K562 (cell line): Measurements from ENCODE around the gene TRIP12. TPM values are rescaled to one million over a fixed set of nuclear protein-coding genes. Genes with fewer than 3 reads are reported as not detected.

Experiments
- L3MBTL2 ChIP-seq: fragments of 450-650 bp; IDR thresholded peaks from 2 replicates; pipeline ENCODE4 v1.6.1; 2016; ENCODE audit warnings: mild to moderate bottlenecking, moderate library complexity
- ZNF239 ChIP-seq: fragments of 250-450 bp; sonication (Bioruptor Pico); IDR thresholded peaks from 2 replicates; pipeline ENCODE4 v1.4.0; 2020; ENCODE audit warnings: mild to moderate bottlenecking
- ZNF561 ChIP-seq: fragments of 450-650 bp; formaldehyde crosslinking; conservative IDR thresholded peaks from 2 replicates; pipeline ENCODE4 v1.4.0; 2020; ENCODE audit warnings: mild to moderate bottlenecking, moderate library complexity
- ZNF785 ChIP-seq: fragments of 250-450 bp; sonication (Bioruptor Pico); IDR thresholded peaks from 2 replicates; pipeline ENCODE4 v1.4.0; 2020; ENCODE audit warnings: mild to moderate bottlenecking
- polyA plus RNA-seq, 8 experiments: library from polyadenylated mRNA; depleted of rRNA in 4 of 8; stranded (reverse) in 5 of 8; unstranded in 3 of 8; fragments of >200 nt; fragmentation: Nextera tagmentation in 2 of 8; fragmentation: Illumina TruSeq in 1 of 8; extraction: Ambion mirVana in 2 of 8; extraction: Trizol in 1 of 8; gene quantifications; 2 replicates each; pipeline versions ENCODE4 v1.2.1 to v1.2.3, GENCODE V29; 2011 to 2014; ENCODE audit warnings: inconsistent platforms in 1 of 8, missing spikeins in 1 of 8
- total RNA-seq, 7 experiments: library from RNA; depleted of rRNA in 6 of 7; stranded (reverse); fragments of >200 nt in 6 of 7; fragmentation: Illumina TruSeq in 2 of 7; extraction: Trizol in 2 of 7; gene quantifications; 2 replicates each; pipeline versions ENCODE4 v1.2.1 to v1.2.3, GENCODE V29; 2011 to 2021; ENCODE audit warnings: low replicate concordance in 1 of 7
- TF ChIP-seq, protein P1 (sequence below): sonication (generic); formaldehyde crosslinking; IDR thresholded peaks from 2 replicates; pipeline ENCODE4 v1.8.0; 2022; ENCODE audit warnings: mild to moderate bottlenecking, missing genetic modification reagents

Gene TRIP12
- total and polyA plus RNA-seq, 9 of the 15 experiments (the other 6 are each of a cell fraction or from before 2014, with no cell fraction given) = 15.2 to 131 (median 80.1) TPM

GRCh38 chr2:229714736-229715541 lies 206.9 kb downstream of the TRIP12 start (continued):
- TF ChIP-seq, protein P1, sequence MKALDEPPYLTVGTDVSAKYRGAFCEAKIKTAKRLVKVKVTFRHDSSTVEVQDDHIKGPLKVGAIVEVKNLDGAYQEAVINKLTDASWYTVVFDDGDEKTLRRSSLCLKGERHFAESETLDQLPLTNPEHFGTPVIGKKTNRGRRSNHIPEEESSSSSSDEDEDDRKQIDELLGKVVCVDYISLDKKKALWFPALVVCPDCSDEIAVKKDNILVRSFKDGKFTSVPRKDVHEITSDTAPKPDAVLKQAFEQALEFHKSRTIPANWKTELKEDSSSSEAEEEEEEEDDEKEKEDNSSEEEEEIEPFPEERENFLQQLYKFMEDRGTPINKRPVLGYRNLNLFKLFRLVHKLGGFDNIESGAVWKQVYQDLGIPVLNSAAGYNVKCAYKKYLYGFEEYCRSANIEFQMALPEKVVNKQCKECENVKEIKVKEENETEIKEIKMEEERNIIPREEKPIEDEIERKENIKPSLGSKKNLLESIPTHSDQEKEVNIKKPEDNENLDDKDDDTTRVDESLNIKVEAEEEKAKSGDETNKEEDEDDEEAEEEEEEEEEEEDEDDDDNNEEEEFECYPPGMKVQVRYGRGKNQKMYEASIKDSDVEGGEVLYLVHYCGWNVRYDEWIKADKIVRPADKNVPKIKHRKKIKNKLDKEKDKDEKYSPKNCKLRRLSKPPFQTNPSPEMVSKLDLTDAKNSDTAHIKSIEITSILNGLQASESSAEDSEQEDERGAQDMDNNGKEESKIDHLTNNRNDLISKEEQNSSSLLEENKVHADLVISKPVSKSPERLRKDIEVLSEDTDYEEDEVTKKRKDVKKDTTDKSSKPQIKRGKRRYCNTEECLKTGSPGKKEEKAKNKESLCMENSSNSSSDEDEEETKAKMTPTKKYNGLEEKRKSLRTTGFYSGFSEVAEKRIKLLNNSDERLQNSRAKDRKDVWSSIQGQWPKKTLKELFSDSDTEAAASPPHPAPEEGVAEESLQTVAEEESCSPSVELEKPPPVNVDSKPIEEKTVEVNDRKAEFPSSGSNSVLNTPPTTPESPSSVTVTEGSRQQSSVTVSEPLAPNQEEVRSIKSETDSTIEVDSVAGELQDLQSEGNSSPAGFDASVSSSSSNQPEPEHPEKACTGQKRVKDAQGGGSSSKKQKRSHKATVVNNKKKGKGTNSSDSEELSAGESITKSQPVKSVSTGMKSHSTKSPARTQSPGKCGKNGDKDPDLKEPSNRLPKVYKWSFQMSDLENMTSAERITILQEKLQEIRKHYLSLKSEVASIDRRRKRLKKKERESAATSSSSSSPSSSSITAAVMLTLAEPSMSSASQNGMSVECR (CRISPR knock-in tag) = peak; percentile 56; the same call in 1 of the 2 replicates
- TF ChIP-seq L3MBTL2 = no peak
- no peak for TF ChIP-seq ZNF561 (CRISPR knock-in tag)
- no peak for TF ChIP-seq ZNF785 (CRISPR knock-in tag)
- no peak for TF ChIP-seq ZNF239
